Right atrium auricular region (tissue), 2 donors: ENCODE measurements around the gene XRCC6. TPM values are rescaled to one million over a fixed set of nuclear protein-coding genes. Genes with fewer than 3 reads are reported as not detected.

Experiments used
- DNase-seq: peaks from one replicate; pipeline ENCODE4 v3.0.0-alpha.2; 2019; ENCODE audit warnings: low spot score
- H3K27ac ChIP-seq, 2 donors: fragments of 200-600 bp; sonication (generic); 1 replicate in 1 of 2; 2 replicates in 1 of 2; pipeline ENCODE4 v1.5.1; 2016 to 2019
- H3K27me3 ChIP-seq, 2 donors: fragments of 200-600 bp; sonication (generic); one replicate each; pipeline versions ENCODE4 v1.5.1 to v1.6.0; 2017 to 2019
- H3K36me3 ChIP-seq: fragments of 200-600 bp; sonication (generic); one replicate; pipeline ENCODE4 v1.5.1; 2016
- H3K4me1 ChIP-seq, 2 donors: fragments of 200-600 bp; sonication (generic); one replicate each; pipeline versions ENCODE4 v1.5.1 to v1.6.0; 2017 to 2019
- H3K4me3 ChIP-seq, 2 donors: fragments of 200-600 bp; sonication (generic); 1 replicate in 1 of 2; 2 replicates in 1 of 2; pipeline ENCODE4 v1.5.1; 2017 to 2019; ENCODE audit warnings: mild to moderate bottlenecking in 1 of 2, moderate library complexity in 1 of 2
- H3K9me3 ChIP-seq, 2 donors: fragments of 200-600 bp; sonication (generic); one replicate each; pipeline ENCODE4 v1.5.1; 2019
- total RNA-seq, 2 donors: library from RNA; depleted of rRNA; stranded (reverse); fragments of >200 nt; gene quantifications; one replicate each; pipeline ENCODE4 v1.1.0, GENCODE V29; 2016
- TF ChIP-seq, protein P1 (sequence below), 2 donors: fragments of 200-600 bp; sonication (generic); IDR thresholded peaks; one replicate each; pipeline ENCODE4 v1.5.1; 2019; ENCODE audit warnings: antibody characterized with exemption in 2 of 2

The XRCC6 gene
- total RNA-seq, 2 donors from 2014 or later, result 161 to 174 TPM

DNA sequence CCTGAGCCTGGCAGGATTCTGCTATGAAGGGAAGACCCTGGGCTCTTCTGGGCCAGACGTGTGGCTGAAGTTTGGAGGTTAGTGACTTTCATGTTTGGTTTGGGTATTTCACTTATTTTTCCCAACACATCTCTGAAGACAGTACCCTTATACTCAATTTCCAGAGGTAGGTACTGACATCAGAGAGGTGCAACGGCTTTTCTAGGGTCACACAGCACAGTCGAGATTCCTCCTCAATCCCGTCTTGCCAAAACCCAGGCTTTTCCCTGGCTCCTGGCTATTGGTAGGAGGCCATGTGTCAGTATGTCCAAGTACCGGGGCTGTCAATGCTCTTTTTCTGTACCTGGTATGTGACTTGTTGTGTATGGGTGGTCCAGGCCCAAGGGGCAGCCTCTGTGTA, 25.4 kb upstream of the XRCC6 start:
- no peak for DNase-seq
- Histone ChIP-seq H3K4me3 (no peak overlapping the region), H3K9me3 (no peaks in the 10 kb centered on the region), H3K4me1 (peaks cover 0 to 13% of the 10 kb centered on the region in 2 donors), H3K27ac (no peak overlapping the region), H3K36me3 (peaks cover 9% of the 10 kb centered on the region), H3K27me3 (no peaks in the 10 kb centered on the region)
- TF ChIP-seq, protein P1, sequence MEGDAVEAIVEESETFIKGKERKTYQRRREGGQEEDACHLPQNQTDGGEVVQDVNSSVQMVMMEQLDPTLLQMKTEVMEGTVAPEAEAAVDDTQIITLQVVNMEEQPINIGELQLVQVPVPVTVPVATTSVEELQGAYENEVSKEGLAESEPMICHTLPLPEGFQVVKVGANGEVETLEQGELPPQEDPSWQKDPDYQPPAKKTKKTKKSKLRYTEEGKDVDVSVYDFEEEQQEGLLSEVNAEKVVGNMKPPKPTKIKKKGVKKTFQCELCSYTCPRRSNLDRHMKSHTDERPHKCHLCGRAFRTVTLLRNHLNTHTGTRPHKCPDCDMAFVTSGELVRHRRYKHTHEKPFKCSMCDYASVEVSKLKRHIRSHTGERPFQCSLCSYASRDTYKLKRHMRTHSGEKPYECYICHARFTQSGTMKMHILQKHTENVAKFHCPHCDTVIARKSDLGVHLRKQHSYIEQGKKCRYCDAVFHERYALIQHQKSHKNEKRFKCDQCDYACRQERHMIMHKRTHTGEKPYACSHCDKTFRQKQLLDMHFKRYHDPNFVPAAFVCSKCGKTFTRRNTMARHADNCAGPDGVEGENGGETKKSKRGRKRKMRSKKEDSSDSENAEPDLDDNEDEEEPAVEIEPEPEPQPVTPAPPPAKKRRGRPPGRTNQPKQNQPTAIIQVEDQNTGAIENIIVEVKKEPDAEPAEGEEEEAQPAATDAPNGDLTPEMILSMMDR (IDR thresholded peaks at IDR 0.05), result no peak

DNA sequence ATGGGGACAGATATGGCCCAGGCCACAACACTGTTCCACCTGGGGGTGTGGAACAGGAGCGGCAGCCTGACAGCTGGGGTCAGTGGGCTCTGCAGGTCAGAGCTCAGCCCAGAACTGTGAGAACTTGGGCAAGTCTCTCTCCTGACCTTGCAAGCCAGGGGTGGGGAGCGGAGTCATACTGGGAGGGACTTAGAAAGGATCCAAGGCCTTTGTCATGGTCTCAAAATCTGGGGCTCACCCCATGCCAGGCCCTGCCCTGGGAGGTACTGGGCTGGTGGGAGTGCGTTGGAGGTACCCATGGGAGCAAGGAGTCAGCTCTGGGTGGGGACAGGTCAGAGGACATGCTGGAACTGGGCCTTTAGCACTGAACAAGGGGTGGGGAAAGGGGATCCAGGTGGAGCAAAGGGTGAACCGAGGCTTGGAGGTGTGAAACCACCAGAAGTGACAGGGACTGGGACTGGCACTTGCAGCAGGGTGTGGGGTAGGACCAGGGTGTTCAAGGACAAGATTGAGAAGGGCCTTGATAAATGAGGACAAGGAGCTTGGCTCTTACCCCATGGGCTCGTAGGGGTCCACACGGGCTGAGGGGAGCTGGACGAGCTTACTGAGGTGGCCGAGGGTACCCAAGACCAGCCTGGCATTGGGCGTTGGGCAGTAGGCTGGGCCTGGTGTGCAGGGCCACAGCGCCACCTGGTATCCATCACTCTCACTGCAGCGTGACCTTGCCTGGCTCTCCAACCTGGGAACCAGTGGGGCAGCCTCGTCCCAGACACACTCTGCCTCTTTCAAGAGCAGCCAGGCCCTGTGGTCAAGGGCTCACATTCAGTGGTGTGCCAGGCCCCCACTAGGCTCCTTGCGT, 24.1 kb upstream of the XRCC6 start:
- Histone ChIP-seq H3K9me3 (no peaks in the 10 kb centered on the region), H3K36me3 (peaks cover 20% of the 10 kb centered on the region), H3K4me1 (peaks cover 0 to 13% of the 10 kb centered on the region in 2 donors), H3K27ac (peak overlapping the region; percentile 59 to 67), H3K27me3 (no peaks in the 10 kb centered on the region), H3K4me3 (no peak overlapping the region)
- no peak for DNase-seq
- TF ChIP-seq, protein P1 (IDR thresholded peaks at IDR 0.05), result peak; percentile 38 to 75

DNA sequence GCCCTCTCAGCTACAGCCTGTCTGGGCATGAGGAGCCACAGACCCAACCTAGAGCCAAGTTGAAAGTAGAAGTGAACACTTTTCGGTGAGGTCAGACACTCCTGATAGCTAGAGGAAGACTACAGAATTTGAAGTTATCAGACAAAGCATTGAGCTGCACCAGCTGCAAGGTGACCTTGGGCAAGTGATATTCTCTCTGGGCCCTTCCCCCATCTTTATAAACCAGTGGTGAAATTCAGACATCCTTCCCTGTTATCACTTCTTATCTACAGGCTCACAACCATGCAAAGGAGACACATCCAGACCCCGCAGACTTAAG, 23.5 kb upstream of the XRCC6 start:
- TF ChIP-seq, protein P1 (IDR thresholded peaks at IDR 0.05), result no peak
- no peak for DNase-seq
- H3K36me3 ChIP-seq, result peaks cover 26% of the 10 kb centered on the region
- no peaks in the 10 kb centered on the region for H3K9me3 ChIP-seq
- H3K27ac ChIP-seq, result peak overlapping the region; percentile 59 to 67
- no peak overlapping the region for H3K4me3 ChIP-seq
- H3K27me3 ChIP-seq, result no peaks in the 10 kb centered on the region
- H3K4me1 ChIP-seq, result peaks cover 0 to 13% of the 10 kb centered on the region in 2 donors

DNA sequence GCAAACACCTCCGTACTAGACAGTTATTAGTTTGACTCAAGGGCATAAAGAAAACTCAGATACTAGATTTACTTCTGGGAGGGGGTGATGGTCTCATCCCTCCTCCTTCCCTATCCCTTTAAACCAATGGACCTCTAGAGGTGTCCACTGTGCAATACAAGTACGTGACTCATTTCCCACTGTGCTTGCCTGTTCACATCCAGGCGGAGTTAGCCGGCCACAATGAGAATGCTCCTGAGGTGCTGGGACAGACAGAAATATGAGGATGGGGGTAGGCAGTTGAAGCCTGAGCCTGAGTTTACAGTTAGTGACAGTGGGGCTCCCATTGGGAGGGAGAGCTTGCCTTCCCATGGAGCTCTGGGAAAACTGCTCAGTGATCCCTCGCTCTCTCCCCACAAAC, 23.0 kb upstream of the XRCC6 start:
- H3K27me3 ChIP-seq, result no peaks in the 10 kb centered on the region
- TF ChIP-seq, protein P1 (IDR thresholded peaks at IDR 0.05), result no peak
- no peak overlapping the region for H3K4me3 ChIP-seq
- H3K36me3 ChIP-seq, result peaks cover 31% of the 10 kb centered on the region
- DNase-seq, result no peak
- H3K27ac ChIP-seq, result peak overlapping the region; percentile 4 to 67
- H3K9me3 ChIP-seq, result no peaks in the 10 kb centered on the region
- H3K4me1 ChIP-seq, result peaks cover 0 to 13% of the 10 kb centered on the region in 2 donors

DNA sequence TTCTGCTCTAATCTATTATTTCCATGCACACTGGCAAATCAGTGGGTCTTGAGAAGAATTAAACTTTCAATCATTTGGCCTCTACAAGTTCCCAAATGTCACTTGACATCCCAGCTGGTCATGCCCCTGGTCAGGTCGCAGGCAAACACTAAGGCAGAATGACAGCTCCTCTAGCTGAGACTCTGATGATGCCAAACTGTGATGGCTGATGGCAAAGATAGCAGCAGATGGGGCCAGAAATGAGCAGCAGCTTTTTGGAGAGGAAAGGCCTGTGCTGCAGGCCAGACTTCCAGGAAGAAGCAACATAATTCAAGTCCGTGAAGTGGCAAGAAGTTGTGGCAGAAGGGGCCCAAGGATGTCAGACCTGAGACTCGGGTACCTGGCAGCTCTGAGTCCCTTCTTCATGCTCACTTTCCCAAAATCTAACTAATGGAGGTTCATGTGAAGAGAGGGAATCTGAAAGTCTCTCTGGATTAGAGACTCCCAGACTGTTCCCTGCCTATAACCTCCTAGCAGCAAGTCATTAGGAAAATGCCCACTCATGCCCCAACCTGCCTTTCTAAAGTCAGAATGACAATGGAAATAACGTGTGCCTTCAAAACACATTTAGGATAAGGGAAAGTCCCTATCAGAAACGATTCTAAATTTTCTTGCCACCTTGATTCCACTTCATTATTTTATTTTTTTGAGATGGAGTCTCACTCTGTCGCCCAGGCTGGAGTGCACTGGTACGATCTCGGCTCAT, 22.0 kb upstream of the XRCC6 start:
- Histone ChIP-seq H3K27ac (peak overlapping the region in 1 of 2 donors; percentile 4), H3K36me3 (peaks cover 36% of the 10 kb centered on the region), H3K4me3 (no peak overlapping the region), H3K4me1 (peaks cover 0 to 13% of the 10 kb centered on the region in 2 donors), H3K9me3 (no peaks in the 10 kb centered on the region), H3K27me3 (no peaks in the 10 kb centered on the region)
- TF ChIP-seq, protein P1 (IDR thresholded peaks at IDR 0.05), result no peak
- DNase-seq, result no peak
